Trophoblast cell (in vitro differentiated cells and primary cell): ENCODE measurements around the gene SNX22.

Source experiments
- DNase-seq, 2 donors: peaks; one replicate each; pipeline ENCODE4 v3.0.0-alpha.2; 2016
- H2AFZ ChIP-seq: 2 replicates; pipeline ENCODE4 v1.6.1; 2013; ENCODE audit warnings: low read length, moderate library complexity, mild to moderate bottlenecking; ENCODE audit not compliant: insufficient read depth, poor library complexity
- H2AK5ac ChIP-seq: 2 replicates; pipeline ENCODE4 v1.6.1; 2013; ENCODE audit warnings: mild to moderate bottlenecking, low read length
- H2BK120ac ChIP-seq: 2 replicates; pipeline ENCODE4 v1.6.1; 2013; ENCODE audit warnings: low read length, mild to moderate bottlenecking, moderate library complexity; ENCODE audit not compliant: insufficient read depth, poor library complexity
- H2BK12ac ChIP-seq: 2 replicates; pipeline ENCODE4 v1.6.1; 2013; ENCODE audit warnings: mild to moderate bottlenecking, low read length, moderate library complexity
- H2BK5ac ChIP-seq: 2 replicates; pipeline ENCODE4 v1.6.1; 2013; ENCODE audit warnings: low read length, low read depth, moderate library complexity, mild to moderate bottlenecking; ENCODE audit not compliant: poor library complexity
- H3K14ac ChIP-seq: 2 replicates; pipeline ENCODE4 v1.6.1; 2013; ENCODE audit warnings: mild to moderate bottlenecking, low read length
- H3K18ac ChIP-seq: 2 replicates; pipeline ENCODE4 v1.6.1; 2013; ENCODE audit warnings: mild to moderate bottlenecking, low read length
- H3K23ac ChIP-seq: 2 replicates; pipeline ENCODE4 v1.6.1; 2013; ENCODE audit warnings: low read length
- H3K27ac ChIP-seq: 2 replicates; pipeline ENCODE4 v1.5.1; 2013; ENCODE audit warnings: low read depth, mild to moderate bottlenecking, inconsistent platforms, low read length, moderate library complexity
- H3K27me3 ChIP-seq: 2 replicates; pipeline ENCODE4 v1.6.1; 2013; ENCODE audit warnings: inconsistent platforms, mild to moderate bottlenecking, low read length, moderate library complexity; ENCODE audit not compliant: insufficient read depth
- H3K36me3 ChIP-seq, 2 experiments: 1 replicate in 1 of 2; 2 replicates in 1 of 2; pipeline ENCODE4 v1.6.1; 2013; ENCODE audit warnings: low read length in 2 of 2, mild to moderate bottlenecking in 2 of 2, moderate library complexity in 1 of 2; ENCODE audit not compliant: insufficient read depth in 2 of 2, control insufficient read depth in 1 of 2
- H3K4ac ChIP-seq: 2 replicates; pipeline ENCODE4 v1.6.1; 2013; ENCODE audit warnings: low read depth, mild to moderate bottlenecking, low read length, moderate library complexity
- H3K4me1 ChIP-seq, 2 experiments: 1 replicate in 1 of 2; 2 replicates in 1 of 2; pipeline ENCODE4 v1.6.1; 2013; ENCODE audit warnings: low read length in 2 of 2, mild to moderate bottlenecking in 2 of 2, moderate library complexity in 1 of 2; ENCODE audit not compliant: insufficient read depth in 2 of 2, control insufficient read depth in 1 of 2
- H3K4me2 ChIP-seq: 2 replicates; pipeline ENCODE4 v1.6.1; 2013; ENCODE audit warnings: inconsistent platforms, mild to moderate bottlenecking, low read length, moderate library complexity
- H3K4me3 ChIP-seq: 2 replicates; pipeline ENCODE4 v1.5.1; 2013; ENCODE audit warnings: mild to moderate bottlenecking, low read depth, low read length, inconsistent platforms
- H3K79me1 ChIP-seq: one replicate; pipeline ENCODE4 v1.6.1; 2013; ENCODE audit warnings: low read length
- H3K79me2 ChIP-seq: 2 replicates; pipeline ENCODE4 v1.6.1; 2013; ENCODE audit warnings: low read length, mild to moderate bottlenecking; ENCODE audit not compliant: control insufficient read depth, insufficient read depth, poor library complexity
- H3K9ac ChIP-seq: 2 replicates; pipeline ENCODE4 v1.6.1; 2013; ENCODE audit warnings: mild to moderate bottlenecking, low read length
- H3K9me3 ChIP-seq: 2 replicates; pipeline ENCODE4 v1.6.1; 2013; ENCODE audit warnings: low read depth, mild to moderate bottlenecking, control low read depth, inconsistent platforms, low read length; ENCODE audit not compliant: insufficient read depth
- H4K12ac ChIP-seq: 2 replicates; pipeline ENCODE4 v1.6.1; 2013; ENCODE audit warnings: low read depth, mild to moderate bottlenecking, low read length, moderate library complexity
- H4K8ac ChIP-seq: 2 replicates; pipeline ENCODE4 v1.6.1; 2013; ENCODE audit warnings: low read depth, mild to moderate bottlenecking, low read length, moderate library complexity
- H4K91ac ChIP-seq: one replicate; pipeline ENCODE4 v1.6.1; 2013; ENCODE audit warnings: low read depth, mild to moderate bottlenecking, low read length, moderate library complexity
- WGBS: extraction: QIAGEN DNeasy Blood & Tissue Kit; methylation state at CpG from one replicate; pipeline ENCODE4 v1.1.7; 2013; ENCODE audit warnings: missing lambda C conversion rate; ENCODE audit not compliant: insufficient read length, insufficient coverage; ENCODE audit errors: extremely low coverage; 5-methylcytosine and 5-hydroxymethylcytosine counted together

Gene SNX22

DNA sequence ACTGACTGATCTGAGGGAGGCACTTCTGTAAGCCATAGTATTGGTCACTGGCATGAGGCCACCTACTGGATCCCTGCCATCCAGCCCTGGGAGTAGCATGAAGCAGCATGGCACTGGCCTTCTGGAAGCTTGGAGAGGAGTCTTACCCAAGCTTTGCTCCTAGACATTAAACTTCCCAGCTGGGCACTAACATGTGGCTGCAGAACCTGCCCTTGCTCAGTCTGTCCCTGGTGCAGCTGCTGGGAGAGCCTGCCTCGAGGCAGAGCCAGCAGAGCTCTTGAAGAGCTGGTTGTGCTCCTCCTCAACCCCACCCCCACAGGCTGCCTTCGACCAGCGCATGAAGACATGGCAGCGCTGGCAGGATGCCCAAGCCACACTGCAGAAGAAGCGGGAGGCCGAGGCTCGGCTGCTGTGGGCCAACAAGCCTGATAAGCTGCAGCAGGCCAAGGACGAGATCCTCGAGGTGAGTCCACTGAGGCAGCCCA, 17.1 kb upstream of the SNX22 start:
- peaks cover 48 to 75% of the 10 kb centered on the region in 2 experiments for H3K36me3 ChIP-seq
- no peak overlapping the region for H3K4me3 ChIP-seq
- H3K9me3 ChIP-seq: no peaks in the 10 kb centered on the region
- no peaks in the 10 kb centered on the region for H3K27me3 ChIP-seq
- H3K14ac ChIP-seq: no peak overlapping the region
- no peak overlapping the region for H2AK5ac ChIP-seq
- H3K23ac ChIP-seq: no peak overlapping the region
- no peak overlapping the region for H3K9ac ChIP-seq
- H3K4ac ChIP-seq: no peak overlapping the region
- H4K91ac ChIP-seq: no peak overlapping the region
- no peaks in the 10 kb centered on the region for H3K79me2 ChIP-seq
- no peak overlapping the region for H3K27ac ChIP-seq
- no peak overlapping the region for H3K4me2 ChIP-seq
- H4K8ac ChIP-seq: no peak overlapping the region
- WGBS: no CpG with 5 or more reads among the region's 9 CpGs
- no peak for DNase-seq
- no peaks in the 10 kb centered on the region for H3K4me1 ChIP-seq
- H3K18ac ChIP-seq: no peak overlapping the region
- H2AFZ ChIP-seq: no peak overlapping the region
- H2BK5ac ChIP-seq: no peak overlapping the region
- no peaks in the 10 kb centered on the region for H3K79me1 ChIP-seq
- H2BK120ac ChIP-seq: no peak overlapping the region
- no peak overlapping the region for H2BK12ac ChIP-seq
- no peak overlapping the region for H4K12ac ChIP-seq

DNA sequence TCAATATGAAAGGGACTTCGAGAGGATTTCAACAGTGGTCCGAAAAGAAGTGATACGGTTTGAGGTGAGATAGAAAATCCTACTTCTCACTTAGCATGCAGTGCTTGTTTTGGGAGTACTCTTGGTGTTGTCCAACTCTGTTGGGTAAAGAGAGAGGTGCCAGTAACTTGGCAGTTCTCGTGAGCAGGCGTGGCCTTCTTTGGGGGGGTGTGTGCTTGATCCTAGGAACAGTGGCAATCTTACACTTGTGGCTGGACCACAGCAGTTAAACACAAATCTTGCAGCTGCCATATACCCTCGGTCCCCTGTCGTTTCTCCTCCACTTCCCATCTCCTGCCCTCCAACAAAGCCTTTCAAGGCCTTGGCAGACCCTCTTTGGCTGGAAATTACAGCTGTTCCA, 15.2 kb upstream of the SNX22 start:
- no peak overlapping the region for H3K18ac ChIP-seq
- H2BK120ac ChIP-seq: no peak overlapping the region

GRCh38 chr15:64137226-64137833, 14.2 kb upstream of the SNX22 start:
- H3K4me1 ChIP-seq: no peaks in the 10 kb centered on the region
- H3K18ac ChIP-seq: no peak overlapping the region
- DNase-seq: no peak
- no peak overlapping the region for H3K23ac ChIP-seq
- no peak overlapping the region for H2BK12ac ChIP-seq
- WGBS: no CpG with 5 or more reads among the region's 8 CpGs
- no peaks in the 10 kb centered on the region for H3K79me1 ChIP-seq
- H3K4ac ChIP-seq: no peak overlapping the region
- no peak overlapping the region for H3K4me2 ChIP-seq
- no peak overlapping the region for H3K14ac ChIP-seq
- no peak overlapping the region for H4K8ac ChIP-seq
- no peak overlapping the region for H4K12ac ChIP-seq
- H4K91ac ChIP-seq: no peak overlapping the region
- no peaks in the 10 kb centered on the region for H3K27me3 ChIP-seq
- no peak overlapping the region for H3K9ac ChIP-seq
- H2AFZ ChIP-seq: no peak overlapping the region
- no peak overlapping the region for H3K27ac ChIP-seq
- no peak overlapping the region for H2AK5ac ChIP-seq
- peak overlapping the region; percentile 27 for H3K4me3 ChIP-seq
- no peaks in the 10 kb centered on the region for H3K79me2 ChIP-seq
- H3K9me3 ChIP-seq: no peaks in the 10 kb centered on the region
- no peak overlapping the region for H2BK5ac ChIP-seq
- no peak overlapping the region for H2BK120ac ChIP-seq
- peaks cover 38 to 56% of the 10 kb centered on the region in 2 experiments for H3K36me3 ChIP-seq

More for the DNA sequence above, 15.2 kb upstream of the SNX22 start:
- Histone ChIP-seq H3K4me2 (no peak overlapping the region), H3K9ac (no peak overlapping the region), H4K91ac (no peak overlapping the region), H2BK12ac (no peak overlapping the region), H3K27ac (no peak overlapping the region), H2AFZ (no peak overlapping the region), H3K4ac (no peak overlapping the region), H2BK5ac (no peak overlapping the region), H3K4me3 (no peak overlapping the region), H3K79me2 (no peaks in the 10 kb centered on the region), H2AK5ac (no peak overlapping the region), H4K12ac (no peak overlapping the region), H3K27me3 (no peaks in the 10 kb centered on the region), H3K79me1 (no peaks in the 10 kb centered on the region), H3K9me3 (no peaks in the 10 kb centered on the region), H3K36me3 (peaks cover 41 to 61% of the 10 kb centered on the region in 2 experiments), H4K8ac (no peak overlapping the region), H3K23ac (no peak overlapping the region), H3K4me1 (no peaks in the 10 kb centered on the region), H3K14ac (no peak overlapping the region)
- no peak for DNase-seq
- WGBS: no CpG with 5 or more reads among the region's 7 CpGs

GRCh38 chr15:64138331-64138941, 13.1 kb upstream of the SNX22 start:
- Histone ChIP-seq H4K91ac (no peak overlapping the region), H4K8ac (no peak overlapping the region), H3K4me1 (no peaks in the 10 kb centered on the region), H3K23ac (no peak overlapping the region), H3K14ac (no peak overlapping the region), H3K4me3 (no peak overlapping the region), H2BK5ac (no peak overlapping the region), H3K4me2 (no peak overlapping the region), H3K79me1 (no peaks in the 10 kb centered on the region), H2BK120ac (no peak overlapping the region), H2AFZ (no peak overlapping the region), H3K27me3 (no peaks in the 10 kb centered on the region), H3K36me3 (peaks cover 37 to 52% of the 10 kb centered on the region in 2 experiments), H3K27ac (no peak overlapping the region), H3K4ac (no peak overlapping the region), H3K9me3 (no peaks in the 10 kb centered on the region), H3K9ac (no peak overlapping the region), H4K12ac (no peak overlapping the region), H3K79me2 (no peaks in the 10 kb centered on the region), H2AK5ac (no peak overlapping the region), H3K18ac (no peak overlapping the region), H2BK12ac (no peak overlapping the region)
- WGBS: no CpG with 5 or more reads among the region's 4 CpGs
- no peak for DNase-seq
